Peyer's patch (tissue), 4 donors: Measurements from ENCODE around the gene IQCH.

Experiments
- CTCF ChIP-seq, 6 experiments: fragments of 450-650 bp in 4 of 6; fragments of 200-600 bp in 2 of 6; sonication (generic) in 1 of 6; IDR thresholded peaks; one replicate each; pipeline ENCODE4 v1.5.1; 2017 to 2019; ENCODE audit warnings: antibody characterized with exemption in 6 of 6, mild to moderate bottlenecking in 3 of 6, moderate library complexity in 1 of 6
- POLR2A ChIP-seq, 2 donors: fragments of 450-650 bp; IDR thresholded peaks; one replicate each; pipeline ENCODE4 v1.5.1; 2017; ENCODE audit warnings: antibody characterized with exemption in 2 of 2, mild to moderate bottlenecking in 2 of 2, moderate library complexity in 2 of 2

GRCh38 chr15:67504796-67505195 is 250.2 kb downstream of the IQCH start:
- TF ChIP-seq CTCF (IDR thresholded peaks at IDR 0.05) = no peak
- TF ChIP-seq POLR2A (IDR thresholded peaks at IDR 0.05) = no peak
